Measurements from ENCODE around the gene SERPINH1. TPM values are rescaled to one million over a fixed set of nuclear protein-coding genes. Genes with fewer than 3 reads are reported as not detected.

SERPINH1 gene
- total and polyA plus RNA-seq, 4 donors, result 112 to 585 (median 287) TPM

DNA sequence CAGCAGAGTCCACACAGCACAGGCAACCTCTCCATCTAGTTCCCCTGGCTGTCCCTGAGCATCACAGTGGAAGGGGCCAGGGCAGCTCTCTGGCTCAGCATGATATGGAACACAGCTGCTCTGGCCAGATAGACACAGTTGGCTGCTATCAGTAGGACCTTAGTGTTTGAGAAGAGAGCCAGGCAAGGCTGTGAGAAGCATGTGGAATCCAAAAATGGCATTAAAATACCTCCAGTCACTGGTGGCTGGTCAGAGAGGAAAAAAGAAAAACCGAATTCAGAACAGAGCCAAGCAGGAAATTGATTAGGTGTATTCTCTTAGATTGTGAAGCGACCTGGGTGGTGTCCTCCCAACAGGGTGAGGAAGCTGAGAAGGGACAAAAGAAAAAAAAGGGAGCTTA is 27.9 kb downstream of the SERPINH1 start:
- TF ChIP-seq, protein P1, sequence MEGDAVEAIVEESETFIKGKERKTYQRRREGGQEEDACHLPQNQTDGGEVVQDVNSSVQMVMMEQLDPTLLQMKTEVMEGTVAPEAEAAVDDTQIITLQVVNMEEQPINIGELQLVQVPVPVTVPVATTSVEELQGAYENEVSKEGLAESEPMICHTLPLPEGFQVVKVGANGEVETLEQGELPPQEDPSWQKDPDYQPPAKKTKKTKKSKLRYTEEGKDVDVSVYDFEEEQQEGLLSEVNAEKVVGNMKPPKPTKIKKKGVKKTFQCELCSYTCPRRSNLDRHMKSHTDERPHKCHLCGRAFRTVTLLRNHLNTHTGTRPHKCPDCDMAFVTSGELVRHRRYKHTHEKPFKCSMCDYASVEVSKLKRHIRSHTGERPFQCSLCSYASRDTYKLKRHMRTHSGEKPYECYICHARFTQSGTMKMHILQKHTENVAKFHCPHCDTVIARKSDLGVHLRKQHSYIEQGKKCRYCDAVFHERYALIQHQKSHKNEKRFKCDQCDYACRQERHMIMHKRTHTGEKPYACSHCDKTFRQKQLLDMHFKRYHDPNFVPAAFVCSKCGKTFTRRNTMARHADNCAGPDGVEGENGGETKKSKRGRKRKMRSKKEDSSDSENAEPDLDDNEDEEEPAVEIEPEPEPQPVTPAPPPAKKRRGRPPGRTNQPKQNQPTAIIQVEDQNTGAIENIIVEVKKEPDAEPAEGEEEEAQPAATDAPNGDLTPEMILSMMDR (IDR thresholded peaks at IDR 0.05; ENCODE audit: control extremely low read depth, extremely low read depth), result no peak
- no peak for ATAC-seq (ENCODE audit: insufficient read depth, low FRiP score)
- Histone ChIP-seq H3K36me3 (ENCODE audit: control insufficient read depth in 4 of 4, insufficient read depth in 4 of 4, low read length in 4 of 4) (no peaks in the 10 kb centered on the region), H3K4me1 (ENCODE audit: control insufficient read depth in 5 of 5, insufficient read depth in 5 of 5, low read length in 5 of 5) (peaks cover 0 to 20% (median 5%) of the 10 kb centered on the region in 5 donors), H3K9me3 (ENCODE audit: control insufficient read depth in 4 of 4, insufficient read depth in 3 of 4, low read length in 3 of 4) (no peaks in the 10 kb centered on the region), H3K9ac (ENCODE audit: insufficient read depth in 1 of 2, low read length in 2 of 2) (no peak overlapping the region), H3K27me3 (ENCODE audit: control insufficient read depth in 3 of 3, insufficient read depth in 3 of 3, low read length in 2 of 3) (no peaks in the 10 kb centered on the region), H3K4me3 (no peak overlapping the region), H3K27ac (ENCODE audit: low read depth in 1 of 2, low read length in 1 of 2) (no peak overlapping the region)
- 73 to 78% methylated on average over 2 of the region's 2 CpGs for WGBS, 2 donors
- peak; percentile 70 to 83 (median 80) for DNase-seq

DNA sequence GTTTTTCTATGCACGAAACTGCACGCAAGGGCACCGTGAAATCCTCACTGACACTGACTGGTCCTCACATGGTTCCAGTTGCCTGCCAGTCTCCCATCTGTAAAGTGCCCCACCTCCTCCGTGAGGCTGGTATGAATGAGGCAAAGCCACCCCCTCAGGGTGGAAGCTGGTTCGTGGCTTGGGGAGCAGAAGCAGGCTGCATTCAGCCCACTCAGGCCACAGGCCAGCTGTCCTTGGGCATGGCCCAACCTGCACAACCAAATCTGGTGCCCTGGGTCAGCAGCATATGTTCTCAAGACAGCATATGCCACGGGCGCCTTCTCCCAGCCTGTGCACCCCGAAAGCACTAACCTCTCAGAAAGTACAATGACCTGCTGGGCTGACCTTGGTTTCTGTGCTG is 29.3 kb downstream of the SERPINH1 start:
- Histone ChIP-seq H3K4me1 (ENCODE audit: control insufficient read depth in 5 of 5, insufficient read depth in 5 of 5, low read length in 5 of 5) (peaks cover 0 to 13% (median 5%) of the 10 kb centered on the region in 5 donors), H3K9me3 (ENCODE audit: control insufficient read depth in 4 of 4, insufficient read depth in 3 of 4, low read length in 3 of 4) (no peaks in the 10 kb centered on the region), H3K27ac (ENCODE audit: low read depth in 1 of 2, low read length in 1 of 2) (no peak overlapping the region), H3K4me3 (no peak overlapping the region), H3K27me3 (ENCODE audit: control insufficient read depth in 3 of 3, insufficient read depth in 3 of 3, low read length in 2 of 3) (no peaks in the 10 kb centered on the region), H3K9ac (ENCODE audit: insufficient read depth in 1 of 2, low read length in 2 of 2) (no peak overlapping the region), H3K36me3 (ENCODE audit: control insufficient read depth in 4 of 4, insufficient read depth in 4 of 4, low read length in 4 of 4) (no peaks in the 10 kb centered on the region)
- 89 to 91% methylated on average over 8 of the region's 8 CpGs for WGBS, 2 donors
- TF ChIP-seq, protein P1 (IDR thresholded peaks at IDR 0.05; ENCODE audit: control extremely low read depth, extremely low read depth), result no peak
- ATAC-seq (ENCODE audit: insufficient read depth, low FRiP score) (no peak), DNase-seq (no peak)

DNA sequence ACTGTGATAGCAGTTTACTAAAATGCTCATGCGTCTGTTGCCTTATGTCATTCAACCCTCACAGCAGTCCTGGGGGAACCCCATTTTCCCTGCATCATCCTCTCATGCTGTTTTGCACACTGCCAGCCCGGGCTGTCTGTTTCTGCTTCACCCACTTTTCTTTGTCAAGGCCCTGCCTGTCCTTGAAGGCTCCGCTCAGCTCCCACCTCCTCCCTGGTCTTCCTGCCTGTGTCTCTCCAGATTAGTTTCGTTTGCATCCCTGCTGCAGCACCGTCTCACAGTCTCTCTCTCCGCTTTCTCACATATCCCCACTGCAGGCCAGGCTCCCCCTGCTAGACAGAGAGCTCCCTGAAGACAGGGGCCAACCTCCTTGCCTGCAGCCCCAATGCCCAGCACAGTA is 29.9 kb downstream of the SERPINH1 start:
- ATAC-seq (ENCODE audit: insufficient read depth, low FRiP score) (no peak), DNase-seq (no peak)
- Histone ChIP-seq H3K4me1 (ENCODE audit: control insufficient read depth in 5 of 5, insufficient read depth in 5 of 5, low read length in 5 of 5) (peaks cover 0 to 13% (median 5%) of the 10 kb centered on the region in 5 donors), H3K27me3 (ENCODE audit: control insufficient read depth in 3 of 3, insufficient read depth in 3 of 3, low read length in 2 of 3) (no peaks in the 10 kb centered on the region), H3K9ac (ENCODE audit: insufficient read depth in 1 of 2, low read length in 2 of 2) (no peak overlapping the region), H3K4me3 (no peak overlapping the region), H3K36me3 (ENCODE audit: control insufficient read depth in 4 of 4, insufficient read depth in 4 of 4, low read length in 4 of 4) (no peaks in the 10 kb centered on the region), H3K27ac (ENCODE audit: low read depth in 1 of 2, low read length in 1 of 2) (no peak overlapping the region), H3K9me3 (ENCODE audit: control insufficient read depth in 4 of 4, insufficient read depth in 3 of 4, low read length in 3 of 4) (no peaks in the 10 kb centered on the region)
- WGBS, 2 donors, result 69 to 74% methylated on average over 6 of the region's 6 CpGs
- TF ChIP-seq, protein P1 (IDR thresholded peaks at IDR 0.05; ENCODE audit: control extremely low read depth, extremely low read depth), result no peak

DNA sequence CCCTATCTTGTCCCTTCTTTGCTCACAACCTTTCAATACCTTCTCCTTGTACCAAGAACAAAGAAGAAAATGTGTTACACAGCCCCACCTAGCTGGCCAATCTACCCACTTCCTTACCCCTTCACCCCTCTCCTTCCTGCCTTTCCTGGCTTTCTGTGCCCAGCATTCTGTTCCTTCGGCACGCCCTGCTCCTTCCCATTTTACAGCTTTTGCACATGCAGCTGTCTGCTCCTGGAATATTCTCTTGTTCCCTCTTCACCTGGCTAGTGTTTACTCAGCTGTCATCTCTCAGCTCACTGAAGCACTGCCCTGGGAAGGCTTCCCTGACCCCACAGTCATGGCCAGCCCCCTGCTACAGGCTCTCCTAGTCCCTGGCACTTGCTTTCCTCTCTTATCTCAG is 30.7 kb downstream of the SERPINH1 start:
- ATAC-seq (ENCODE audit: insufficient read depth, low FRiP score) (no peak), DNase-seq (no peak)
- 47 to 63% methylated on average over 2 of the region's 2 CpGs for WGBS, 2 donors
- H3K4me1 ChIP-seq (ENCODE audit: control insufficient read depth in 5 of 5, insufficient read depth in 5 of 5, low read length in 5 of 5), result peaks cover 0 to 13% (median 5%) of the 10 kb centered on the region in 5 donors
- H3K9me3 ChIP-seq (ENCODE audit: control insufficient read depth in 4 of 4, insufficient read depth in 3 of 4, low read length in 3 of 4), result no peaks in the 10 kb centered on the region
- no peaks in the 10 kb centered on the region for H3K27me3 ChIP-seq (ENCODE audit: control insufficient read depth in 3 of 3, insufficient read depth in 3 of 3, low read length in 2 of 3)
- H3K36me3 ChIP-seq (ENCODE audit: control insufficient read depth in 4 of 4, insufficient read depth in 4 of 4, low read length in 4 of 4), result no peaks in the 10 kb centered on the region
- TF ChIP-seq, protein P1 (IDR thresholded peaks at IDR 0.05; ENCODE audit: control extremely low read depth, extremely low read depth), result no peak
- no peak overlapping the region for H3K27ac ChIP-seq (ENCODE audit: low read depth in 1 of 2, low read length in 1 of 2)
- no peak overlapping the region for H3K4me3 ChIP-seq
- no peak overlapping the region for H3K9ac ChIP-seq (ENCODE audit: insufficient read depth in 1 of 2, low read length in 2 of 2)

Data from lung (tissue), 12 donors.